NCI-H446 (cell line): ENCODE results near the gene TAF13.
"Not testable (repeated sequence)": the region's sequence is repeated elsewhere in the genome, so short reads cannot be mapped to it uniquely, and the experiment has no call there.

ENCODE experiments used
- DNase-seq, 2 experiments: peaks; one replicate each; lab custom pipeline; 2025; lab: John Stamatoyannopoulos, UW

TAF13 gene

DNA sequence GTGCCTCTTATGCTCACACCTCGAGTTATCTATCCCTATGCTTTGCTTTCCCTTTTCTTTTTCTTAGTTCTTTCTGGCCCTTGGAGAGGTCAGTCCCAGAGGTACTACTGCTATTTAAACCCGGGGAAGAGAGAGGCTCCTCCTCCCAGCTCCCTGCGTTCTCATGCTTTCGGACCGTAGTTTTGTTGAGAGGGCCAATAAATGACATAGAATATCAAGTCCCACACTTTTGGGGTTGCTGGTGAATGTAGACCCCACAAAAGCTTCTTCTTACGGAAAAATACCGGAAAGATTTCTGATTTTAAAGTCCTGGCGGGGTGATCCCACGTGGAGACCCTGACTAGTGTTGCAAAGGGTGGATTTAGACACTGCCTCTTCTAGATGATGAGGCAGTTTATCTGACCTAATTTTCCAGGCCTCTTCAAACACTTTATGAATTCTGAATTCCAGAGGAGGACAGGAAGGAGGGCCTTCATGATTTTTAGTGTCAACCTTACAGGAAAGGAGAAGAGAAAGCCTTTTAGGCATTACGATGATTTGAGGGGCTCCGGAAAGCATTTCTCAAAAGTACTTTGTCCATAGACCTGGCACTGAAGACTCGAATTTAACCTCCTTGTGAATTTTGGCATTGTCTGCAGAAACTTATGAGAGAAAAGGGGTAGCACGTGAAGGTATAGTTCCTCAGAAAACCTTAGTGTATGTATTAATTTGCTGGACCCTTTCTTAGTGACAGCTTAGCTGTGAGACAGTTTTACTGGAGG lies 15.5 kb upstream of the TAF13 start:
- no peak for DNase-seq

- DNase-seq: peak; percentile 69 to 96
These were observed 14.6 kb upstream of the TAF13 start, which contains the start of gene TMEM167B for GRCh38 chr1:109090196-109091077. TSS of gene TMEM167B (plus strand) at chr1:109090764. CDS start at chr1:109090873, 109 bp downstream.

GRCh38 chr1:109089242-109090015 lies 13.6 kb upstream of the TAF13 start:
- DNase-seq: peak; percentile 97 to 98

- DNase-seq: no peak
These were observed 9.0 kb upstream of the TAF13 start for GRCh38 chr1:109084563-109085517.

GRCh38 chr1:109083923-109084322 lies 8.1 kb upstream of the TAF13 start:
- no peak for DNase-seq

- no peak for DNase-seq
These were observed 7.7 kb upstream of the TAF13 start for GRCh38 chr1:109083501-109083900.

DNA sequence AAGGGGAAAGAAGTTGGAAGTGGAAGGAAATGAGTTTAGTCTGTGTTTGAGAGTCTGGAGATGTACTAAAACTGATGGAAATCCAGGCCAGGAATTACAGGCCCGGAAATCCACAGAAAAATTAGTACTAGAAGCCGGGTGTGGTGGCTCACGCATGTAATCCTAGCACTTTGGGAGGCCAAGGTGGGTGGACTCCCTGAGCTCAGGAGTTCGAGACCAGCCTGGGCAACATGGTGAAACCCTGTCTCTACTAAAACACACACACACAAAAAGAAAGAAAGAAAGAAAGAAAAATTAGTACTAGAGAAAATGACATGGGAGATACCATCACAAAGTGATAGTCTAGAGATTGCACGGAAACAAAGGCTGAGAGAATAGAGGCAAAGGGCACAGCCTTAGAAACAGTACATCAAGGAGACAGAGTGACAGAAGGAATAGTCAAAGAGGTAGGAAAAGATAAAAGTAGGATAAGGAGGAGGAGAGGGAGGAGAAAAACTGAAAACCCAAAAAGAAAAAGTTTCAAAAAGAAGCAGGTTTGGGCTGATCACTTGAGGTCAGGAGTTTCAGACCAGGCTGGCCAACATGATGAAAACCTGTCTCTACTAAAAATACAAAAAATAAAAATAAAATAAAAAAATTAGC lies 4.8 kb upstream of the TAF13 start:
- DNase-seq: no peak

DNA sequence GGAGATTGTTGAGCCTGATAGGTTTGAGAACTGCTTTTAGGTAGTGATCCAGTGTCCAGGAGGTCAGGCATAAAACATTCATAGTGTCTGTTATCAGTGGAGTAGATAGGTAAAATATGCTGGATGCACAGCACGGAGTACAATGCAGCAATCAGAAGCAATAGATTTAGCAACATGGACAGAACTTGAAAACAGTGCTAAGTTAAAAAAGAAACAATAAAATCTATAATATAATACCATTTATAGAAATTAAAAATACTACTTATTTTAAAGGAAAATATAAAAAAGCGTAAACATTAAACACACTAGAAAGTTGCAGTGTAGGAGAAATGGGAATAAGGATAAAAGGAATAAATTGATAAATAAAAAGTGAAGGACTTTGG lies 3.4 kb upstream of the TAF13 start:
- no peak for DNase-seq

DNA sequence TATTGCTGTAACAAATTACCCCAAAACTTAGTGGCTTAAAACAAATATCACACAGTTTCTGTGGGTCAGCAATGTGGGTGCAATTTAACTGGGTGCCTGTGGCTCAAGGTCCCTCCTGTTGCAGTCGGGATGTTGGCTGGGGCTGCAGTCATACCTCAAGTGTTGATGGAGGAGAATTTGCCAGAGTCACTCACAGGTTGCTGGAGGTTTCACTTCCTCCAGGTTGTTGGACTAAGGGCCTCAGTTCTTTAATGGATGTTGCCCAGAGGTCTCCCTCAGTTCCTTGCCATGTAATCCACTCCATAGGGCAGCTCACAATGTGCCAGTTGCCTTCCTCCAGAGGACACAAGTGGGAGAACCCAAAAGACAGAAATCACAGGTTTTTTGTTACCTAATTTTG lies 2.5 kb upstream of the TAF13 start:
- no peak for DNase-seq

GRCh38 chr1:109069294-109069693 lies 6.5 kb downstream of the TAF13 start:
- no peak for DNase-seq

- no peak for DNase-seq
These were observed 7.9 kb downstream of the TAF13 start for GRCh38 chr1:109067883-109068282.

DNA sequence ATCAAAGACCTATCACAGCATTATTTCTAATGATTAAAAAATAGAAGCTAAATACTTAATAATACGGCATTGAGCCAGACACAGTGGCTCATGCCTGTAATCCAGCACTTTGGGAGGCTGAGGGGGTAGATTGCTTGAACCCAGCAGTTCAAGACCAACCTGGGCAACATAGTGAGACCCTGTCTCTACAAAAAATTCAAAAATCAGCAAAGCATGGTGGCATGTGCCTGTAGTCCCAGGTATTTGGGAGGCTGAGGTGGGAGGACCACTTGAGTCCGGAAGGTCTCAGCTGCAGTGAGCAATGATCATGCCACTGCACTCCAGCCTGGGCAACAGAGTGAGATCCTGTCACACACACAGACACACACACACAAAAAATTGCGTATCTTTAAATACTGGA lies 10.7 kb downstream of the TAF13 start:
- DNase-seq: no peak

GRCh38 chr1:109061183-109061582 lies 14.6 kb downstream of the TAF13 start:
- no peak for DNase-seq

DNA sequence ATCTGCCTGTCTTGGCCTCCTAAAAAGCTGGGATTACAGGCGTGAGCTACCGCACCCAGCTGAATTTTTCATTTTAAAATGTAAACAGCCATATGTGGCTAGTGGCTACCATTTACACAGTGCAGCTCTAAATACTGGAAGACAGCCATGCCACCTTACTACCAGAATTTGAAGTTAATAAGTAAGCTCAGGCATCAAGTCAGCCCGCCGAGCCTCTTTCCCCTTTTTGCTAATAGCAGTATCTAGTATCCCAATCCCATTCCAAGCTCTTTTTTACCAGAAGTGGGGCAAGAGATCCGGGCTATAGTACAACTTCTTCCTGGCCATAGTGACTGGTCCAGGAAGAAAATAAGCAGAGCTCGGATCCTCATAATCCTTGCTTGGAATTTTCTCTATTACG lies 15.1 kb downstream of the TAF13 start:
- DNase-seq: no peak

DNA sequence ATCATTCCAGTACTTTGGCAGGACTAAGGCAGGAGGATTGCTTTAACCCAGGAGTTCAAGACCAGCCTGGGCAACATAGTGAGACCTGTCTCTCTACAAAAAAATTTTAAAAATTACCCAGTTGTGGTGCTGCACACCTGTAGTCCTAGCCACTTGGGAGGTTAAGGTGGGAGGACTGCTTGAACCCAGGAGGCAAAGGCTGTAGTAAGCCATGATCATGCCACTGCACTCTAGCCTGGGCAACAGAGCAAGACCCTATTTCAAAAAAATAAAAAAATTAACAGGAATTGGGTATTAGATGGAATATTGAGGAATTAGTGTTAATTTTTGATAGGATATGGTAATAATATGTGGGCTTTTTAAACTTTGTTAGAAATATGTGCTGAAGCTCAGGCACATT lies 16.8 kb downstream of the TAF13 start:
- DNase-seq: no peak

DNA sequence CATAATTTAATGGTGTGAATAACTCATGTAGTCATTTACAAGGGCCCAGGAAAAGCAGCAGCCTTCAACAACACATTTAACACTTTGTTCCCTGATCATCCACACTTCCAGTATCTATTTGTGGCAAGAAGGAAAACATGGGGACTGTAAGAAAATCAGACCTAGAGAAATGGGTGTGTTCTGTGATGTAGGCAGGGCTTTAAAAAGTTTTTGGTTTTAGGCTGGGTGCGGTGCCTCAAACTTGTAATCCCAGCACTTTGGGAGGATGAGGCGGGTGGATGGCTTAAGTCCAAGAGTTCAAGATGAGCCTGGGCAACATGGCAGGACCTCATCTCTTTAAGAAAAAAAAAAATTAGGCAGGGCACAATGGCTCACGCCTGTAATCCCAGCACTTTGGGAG lies 19.7 kb downstream of the TAF13 start:
- no peak for DNase-seq

DNA sequence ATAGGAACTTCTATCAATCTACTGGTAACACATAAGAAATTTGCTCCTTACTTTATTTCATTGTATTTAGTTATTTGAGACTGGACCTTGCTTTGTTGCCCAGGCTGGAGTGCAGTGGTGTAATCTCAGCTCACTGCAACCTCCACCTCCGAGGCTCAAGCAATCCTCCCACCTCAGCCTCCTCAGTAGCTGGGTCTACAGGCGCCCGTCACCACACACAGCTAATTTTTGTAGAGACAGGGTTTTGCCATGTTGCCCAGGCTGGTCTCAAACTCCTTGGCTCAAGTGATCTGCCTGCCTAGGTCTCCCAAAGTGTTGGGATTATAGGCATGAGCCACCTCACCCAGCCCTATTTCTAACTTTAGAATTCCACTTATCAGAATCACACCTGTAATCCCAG lies 23.7 kb downstream of the TAF13 start:
- not testable (repeated sequence) for DNase-seq

DNA sequence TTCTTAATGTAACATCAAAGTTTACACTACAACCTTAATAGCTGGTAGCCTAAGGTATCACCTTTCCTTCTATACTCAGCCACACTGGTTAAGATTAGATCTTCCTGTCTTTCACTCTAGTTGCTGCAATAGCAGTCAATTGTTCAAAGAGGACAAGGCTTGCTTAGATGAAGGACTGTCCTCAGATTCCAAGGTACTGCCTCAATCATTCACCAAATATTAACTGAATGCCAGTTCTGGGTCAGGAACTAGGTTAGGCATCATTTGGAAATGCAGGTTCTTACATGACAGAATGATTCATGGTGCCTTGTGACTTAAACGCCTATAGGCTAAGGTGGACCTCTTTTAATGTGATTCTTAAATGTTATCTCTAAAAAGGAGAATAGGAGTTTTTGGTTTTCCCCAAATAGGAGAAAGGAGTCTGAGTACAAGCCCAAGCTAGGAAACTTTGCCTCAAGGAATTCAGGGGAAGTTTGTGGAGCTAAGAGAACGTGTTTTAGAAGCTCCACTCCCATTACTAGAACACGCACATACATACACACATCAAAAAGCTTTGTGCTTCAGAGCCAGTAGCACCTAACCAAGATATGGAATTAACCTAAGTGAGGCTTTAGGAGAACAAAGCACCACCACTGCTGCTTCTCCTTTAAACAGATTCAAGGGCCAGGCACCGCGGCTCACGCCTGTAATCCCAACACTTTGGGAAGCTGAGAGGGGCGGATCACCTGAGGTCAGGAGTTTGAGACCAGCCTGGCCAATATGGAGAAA lies 25.4 kb downstream of the TAF13 start:
- DNase-seq: no peak

DNA sequence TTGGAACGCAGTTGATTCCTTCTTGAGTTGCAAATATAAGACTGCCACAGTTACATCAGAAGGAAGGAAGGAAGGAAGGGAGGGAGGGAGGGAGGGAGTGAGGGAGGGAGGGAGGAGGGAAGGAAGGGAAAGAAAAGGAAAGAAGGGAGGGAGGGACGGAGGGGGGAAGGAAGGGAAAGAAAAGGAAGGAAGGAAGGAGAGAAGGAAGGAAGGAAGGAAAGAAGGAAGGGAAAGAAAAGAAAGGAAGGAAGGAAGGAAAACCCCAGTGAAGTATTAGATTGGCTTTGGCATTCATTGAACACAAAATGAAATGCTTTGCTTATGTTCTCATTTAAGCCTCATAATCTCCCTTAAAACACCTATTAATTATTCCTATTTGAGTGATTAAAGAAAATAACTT lies 27.5 kb downstream of the TAF13 start:
- no peak for DNase-seq

- no peak for DNase-seq
These were observed 28.5 kb downstream of the TAF13 start for GRCh38 chr1:109047339-109047738.
